Fibroblast of skin of scalp (primary cell): ENCODE measurements around the gene MUC6. TPM values are rescaled to one million over a fixed set of nuclear protein-coding genes. Genes with fewer than 3 reads are reported as not detected.

Experiments
- DNase-seq: peaks from one replicate; pipeline ENCODE4 v3.0.0-alpha.2; 2013
- polyA plus RNA-seq, 2 experiments: library from polyadenylated mRNA; unstranded; fragments of 120-200 nt; gene quantifications; one replicate each; pipeline ENCODE4 v1.2.1, GENCODE V29; 2013; ENCODE audit not compliant: insufficient read length in 2 of 2

Gene MUC6, protein sequence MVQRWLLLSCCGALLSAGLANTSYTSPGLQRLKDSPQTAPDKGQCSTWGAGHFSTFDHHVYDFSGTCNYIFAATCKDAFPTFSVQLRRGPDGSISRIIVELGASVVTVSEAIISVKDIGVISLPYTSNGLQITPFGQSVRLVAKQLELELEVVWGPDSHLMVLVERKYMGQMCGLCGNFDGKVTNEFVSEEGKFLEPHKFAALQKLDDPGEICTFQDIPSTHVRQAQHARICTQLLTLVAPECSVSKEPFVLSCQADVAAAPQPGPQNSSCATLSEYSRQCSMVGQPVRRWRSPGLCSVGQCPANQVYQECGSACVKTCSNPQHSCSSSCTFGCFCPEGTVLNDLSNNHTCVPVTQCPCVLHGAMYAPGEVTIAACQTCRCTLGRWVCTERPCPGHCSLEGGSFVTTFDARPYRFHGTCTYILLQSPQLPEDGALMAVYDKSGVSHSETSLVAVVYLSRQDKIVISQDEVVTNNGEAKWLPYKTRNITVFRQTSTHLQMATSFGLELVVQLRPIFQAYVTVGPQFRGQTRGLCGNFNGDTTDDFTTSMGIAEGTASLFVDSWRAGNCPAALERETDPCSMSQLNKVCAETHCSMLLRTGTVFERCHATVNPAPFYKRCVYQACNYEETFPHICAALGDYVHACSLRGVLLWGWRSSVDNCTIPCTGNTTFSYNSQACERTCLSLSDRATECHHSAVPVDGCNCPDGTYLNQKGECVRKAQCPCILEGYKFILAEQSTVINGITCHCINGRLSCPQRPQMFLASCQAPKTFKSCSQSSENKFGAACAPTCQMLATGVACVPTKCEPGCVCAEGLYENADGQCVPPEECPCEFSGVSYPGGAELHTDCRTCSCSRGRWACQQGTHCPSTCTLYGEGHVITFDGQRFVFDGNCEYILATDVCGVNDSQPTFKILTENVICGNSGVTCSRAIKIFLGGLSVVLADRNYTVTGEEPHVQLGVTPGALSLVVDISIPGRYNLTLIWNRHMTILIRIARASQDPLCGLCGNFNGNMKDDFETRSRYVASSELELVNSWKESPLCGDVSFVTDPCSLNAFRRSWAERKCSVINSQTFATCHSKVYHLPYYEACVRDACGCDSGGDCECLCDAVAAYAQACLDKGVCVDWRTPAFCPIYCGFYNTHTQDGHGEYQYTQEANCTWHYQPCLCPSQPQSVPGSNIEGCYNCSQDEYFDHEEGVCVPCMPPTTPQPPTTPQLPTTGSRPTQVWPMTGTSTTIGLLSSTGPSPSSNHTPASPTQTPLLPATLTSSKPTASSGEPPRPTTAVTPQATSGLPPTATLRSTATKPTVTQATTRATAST (N-terminal part only)
- polyA plus RNA-seq (2013, experiment 1 of 2; ENCODE audit: insufficient read length), result 0.34 TPM
- polyA plus RNA-seq (2013, experiment 2 of 2; ENCODE audit: insufficient read length), result 0.43 TPM

GRCh38 chr11:1036303-1036923 is at the start of gene MUC6:
Gene MUC6, minus strand, starts transcription at chr11:1036718. Its CDS starts 63 bp downstream, at chr11:1036655.
- DNase-seq, result no peak

DNA sequence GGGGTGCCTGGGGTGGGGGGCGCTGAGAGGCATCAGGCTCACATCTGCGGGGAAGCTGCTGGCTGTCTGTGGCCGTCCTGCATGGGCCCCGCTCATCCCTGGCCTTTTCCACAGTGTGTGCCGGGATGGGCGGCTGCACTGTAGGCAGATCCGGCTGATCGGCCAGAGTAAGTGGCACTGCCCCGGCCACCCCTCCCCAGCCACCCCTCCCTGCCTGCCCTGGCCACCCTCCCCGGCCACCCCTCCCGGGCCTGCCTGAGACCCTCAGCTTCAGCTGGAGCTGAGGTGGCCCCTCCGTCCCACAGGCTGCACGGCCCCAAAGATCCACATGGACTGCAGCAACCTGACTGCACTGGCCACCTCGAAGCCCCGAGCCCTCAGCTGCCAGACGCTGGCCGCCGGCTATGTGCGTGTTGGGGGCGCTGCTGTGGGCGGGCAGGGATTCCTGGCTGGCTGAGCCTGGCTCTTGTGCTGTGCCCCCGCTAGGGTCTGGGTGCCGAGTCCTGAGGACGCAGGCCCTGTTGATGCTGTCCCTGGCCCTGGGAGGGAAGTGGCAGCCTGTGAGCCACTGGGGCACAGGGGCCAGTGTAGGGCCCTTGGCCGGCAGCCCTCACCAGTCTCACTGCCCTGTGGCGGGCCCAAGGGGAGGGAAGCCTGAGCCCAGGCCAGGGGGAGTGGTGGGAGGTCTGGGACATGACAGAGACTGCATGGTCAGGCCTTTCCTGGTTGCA is 49.1 kb upstream of the MUC6 start:
- no peak for DNase-seq

DNA sequence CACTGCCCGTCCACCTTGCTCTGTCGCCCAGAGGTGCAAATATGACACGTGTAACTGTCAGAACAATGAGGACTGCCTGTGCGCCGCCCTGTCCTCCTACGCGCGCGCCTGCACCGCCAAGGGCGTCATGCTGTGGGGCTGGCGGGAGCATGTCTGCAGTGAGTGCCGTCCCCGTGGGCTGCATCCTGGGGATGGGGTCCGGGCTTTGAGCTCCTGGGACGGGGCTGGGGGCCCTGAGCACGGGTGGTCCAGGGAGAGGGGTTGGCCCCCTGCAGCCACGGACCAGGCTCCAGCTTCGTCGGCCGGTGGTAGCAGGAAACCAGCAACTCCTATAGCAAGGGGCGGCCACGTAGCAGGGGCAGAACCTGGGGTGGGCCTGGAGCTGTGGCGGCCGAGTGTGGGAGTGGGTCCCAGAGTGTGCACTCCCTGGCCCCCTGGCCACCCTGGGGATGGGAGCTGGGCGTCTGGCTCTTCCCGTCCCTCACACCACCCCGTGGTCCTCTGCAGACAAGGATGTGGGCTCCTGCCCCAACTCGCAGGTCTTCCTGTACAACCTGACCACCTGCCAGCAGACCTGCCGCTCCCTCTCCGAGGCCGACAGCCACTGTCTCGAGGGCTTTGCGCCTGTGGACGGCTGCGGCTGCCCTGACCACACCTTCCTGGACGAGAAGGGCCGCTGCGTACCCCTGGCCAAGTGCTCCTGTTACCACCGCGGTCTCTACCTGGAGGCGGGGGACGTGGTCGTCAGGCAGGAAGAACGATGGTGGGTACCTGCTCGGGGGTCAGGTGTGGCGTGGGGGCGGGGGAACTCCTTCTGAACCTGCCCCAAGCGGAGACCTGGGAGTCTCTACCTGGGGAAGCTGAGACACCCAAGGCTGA is 48.3 kb upstream of the MUC6 start:
- no peak for DNase-seq

- no peak for DNase-seq
These were observed 47.4 kb upstream of the MUC6 start for GRCh38 chr11:1083621-1084551.

DNA sequence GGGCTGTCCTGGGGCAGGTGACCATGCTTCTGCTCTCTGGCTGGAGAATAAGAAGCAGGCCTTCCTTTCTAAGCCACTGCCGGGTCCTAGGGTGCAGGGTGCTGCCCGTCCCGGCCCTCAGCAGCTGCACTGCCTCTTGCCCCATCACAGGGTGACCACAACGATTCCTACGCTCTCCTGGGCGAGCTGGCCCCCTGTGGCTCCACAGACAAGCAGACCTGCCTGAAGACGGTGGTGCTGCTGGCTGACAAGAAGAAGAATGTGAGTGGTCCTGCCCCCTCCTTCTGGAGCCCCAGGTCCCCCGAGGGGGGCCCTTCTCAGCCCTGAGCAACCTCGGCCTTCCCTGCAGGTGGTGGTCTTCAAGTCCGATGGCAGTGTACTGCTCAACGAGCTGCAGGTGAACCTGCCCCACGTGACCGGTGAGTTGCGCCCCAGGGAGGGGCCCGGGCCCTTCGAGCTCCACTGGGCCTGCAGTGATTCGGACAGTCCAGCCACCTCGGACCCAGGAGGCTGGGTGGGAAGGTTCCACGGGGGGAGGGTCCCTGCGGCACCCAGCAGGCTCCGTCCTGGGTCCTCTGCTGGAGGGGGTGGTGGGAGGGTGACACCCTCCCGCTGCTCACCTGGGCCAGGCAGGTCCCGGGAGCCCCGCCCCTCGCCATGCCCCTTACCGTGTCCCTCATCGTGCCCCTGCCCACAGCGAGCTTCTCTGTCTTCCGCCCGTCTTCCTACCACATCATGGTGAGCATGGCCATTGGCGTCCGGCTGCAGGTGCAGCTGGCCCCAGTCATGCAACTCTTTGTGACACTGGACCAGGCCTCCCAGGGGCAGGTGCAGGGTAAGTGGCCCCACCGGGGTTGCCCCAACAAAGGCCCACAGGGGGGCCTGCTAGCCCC is 46.5 kb upstream of the MUC6 start:
- no peak for DNase-seq

DNA sequence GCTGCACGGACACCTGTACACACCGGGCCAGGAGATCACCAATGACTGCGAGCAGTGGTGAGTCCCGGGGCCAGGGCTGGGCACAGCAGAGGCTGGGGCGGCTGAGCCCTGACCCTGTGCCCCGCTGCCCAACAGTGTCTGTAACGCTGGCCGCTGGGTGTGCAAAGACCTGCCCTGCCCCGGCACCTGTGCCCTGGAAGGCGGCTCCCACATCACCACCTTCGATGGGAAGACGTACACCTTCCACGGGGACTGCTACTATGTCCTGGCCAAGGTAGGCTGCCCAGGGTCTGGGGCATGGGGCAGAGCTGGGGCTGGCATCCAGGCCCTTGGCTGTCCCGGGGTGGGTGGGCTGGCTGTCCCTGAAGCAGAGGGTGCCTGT is 45.8 kb upstream of the MUC6 start:
- DNase-seq, result no peak

DNA sequence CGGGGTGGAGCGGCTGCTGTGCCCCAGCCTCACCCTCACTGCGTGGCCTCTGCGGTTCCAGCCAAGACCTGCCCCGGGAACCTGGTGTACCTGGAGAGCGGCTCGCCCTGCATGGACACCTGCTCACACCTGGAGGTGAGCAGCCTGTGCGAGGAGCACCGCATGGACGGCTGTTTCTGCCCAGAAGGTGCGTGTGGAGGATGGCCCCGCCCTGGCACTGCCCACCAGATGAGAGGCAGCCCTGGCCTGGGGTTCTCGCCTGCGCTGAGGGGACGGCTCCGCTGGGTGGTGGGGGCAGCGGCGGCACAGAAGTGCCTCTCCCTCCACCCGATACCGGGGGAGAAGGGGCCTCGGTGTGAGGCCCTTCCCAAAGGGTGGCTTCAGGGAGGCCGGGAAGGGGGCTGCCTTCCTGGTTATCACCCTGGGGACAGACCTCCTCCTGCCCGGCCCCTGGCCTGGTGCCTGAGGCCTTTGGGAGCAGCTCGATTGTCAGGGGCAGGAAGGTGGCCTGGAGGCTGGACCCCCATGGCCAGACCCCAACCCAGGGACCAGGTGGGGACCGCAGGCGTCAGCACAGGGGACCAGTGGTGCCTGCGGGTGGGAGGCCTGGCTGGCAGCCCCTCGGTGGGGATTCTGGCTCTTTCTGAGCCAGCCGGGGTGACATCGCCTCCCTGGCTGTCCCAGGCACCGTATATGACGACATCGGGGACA is 45.2 kb upstream of the MUC6 start:
- no peak for DNase-seq

DNA sequence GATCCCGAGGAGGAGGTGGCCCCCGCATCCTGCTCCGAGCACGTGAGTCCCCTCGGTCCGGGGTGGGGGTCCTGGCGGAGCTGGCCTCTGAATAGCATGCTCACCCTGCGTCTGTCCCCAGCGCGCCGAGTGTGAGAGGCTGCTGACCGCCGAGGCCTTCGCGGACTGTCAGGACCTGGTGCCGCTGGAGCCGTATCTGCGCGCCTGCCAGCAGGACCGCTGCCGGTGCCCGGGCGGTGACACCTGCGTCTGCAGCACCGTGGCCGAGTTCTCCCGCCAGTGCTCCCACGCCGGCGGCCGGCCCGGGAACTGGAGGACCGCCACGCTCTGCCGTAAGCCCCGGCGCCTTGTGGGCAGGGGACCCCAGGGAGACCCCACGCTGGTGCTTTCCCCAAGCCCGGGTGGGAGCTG is 41.7 kb upstream of the MUC6 start:
- no peak for DNase-seq

DNA sequence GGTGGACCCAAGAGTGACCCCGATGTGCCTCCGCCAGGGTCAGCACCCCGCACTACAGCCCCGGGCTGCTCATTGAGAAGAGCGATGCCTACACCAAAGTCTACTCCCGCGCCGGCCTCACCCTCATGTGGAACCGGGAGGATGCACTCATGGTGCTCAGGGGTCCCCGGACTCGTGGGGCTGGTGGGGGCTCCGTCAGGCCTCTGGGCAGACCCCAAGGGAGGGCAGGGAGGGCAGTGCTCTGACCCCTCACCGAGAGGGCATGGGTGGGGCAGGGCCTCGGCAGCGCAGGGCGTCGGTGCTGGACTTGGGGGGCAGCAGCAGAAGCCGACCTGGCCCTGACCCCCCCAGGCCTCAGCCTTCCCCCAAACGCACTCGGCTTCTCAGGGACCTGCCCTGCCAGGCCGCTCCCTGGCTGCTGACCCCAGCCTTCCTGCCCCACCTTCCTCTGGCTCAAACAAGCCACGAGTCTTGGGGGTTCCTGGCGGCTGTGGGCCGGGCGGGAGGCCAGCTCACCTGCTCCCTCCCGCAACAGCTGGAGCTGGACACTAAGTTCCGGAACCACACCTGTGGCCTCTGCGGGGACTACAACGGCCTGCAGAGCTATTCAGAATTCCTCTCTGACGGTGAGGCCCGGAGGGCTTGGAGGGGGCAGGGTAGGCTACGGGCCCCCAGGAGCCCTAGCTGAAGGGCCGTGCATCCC is 41.0 kb upstream of the MUC6 start:
- DNase-seq, result no peak

GRCh38 chr11:1077033-1077416 is 40.5 kb upstream of the MUC6 start:
- no peak for DNase-seq

DNA sequence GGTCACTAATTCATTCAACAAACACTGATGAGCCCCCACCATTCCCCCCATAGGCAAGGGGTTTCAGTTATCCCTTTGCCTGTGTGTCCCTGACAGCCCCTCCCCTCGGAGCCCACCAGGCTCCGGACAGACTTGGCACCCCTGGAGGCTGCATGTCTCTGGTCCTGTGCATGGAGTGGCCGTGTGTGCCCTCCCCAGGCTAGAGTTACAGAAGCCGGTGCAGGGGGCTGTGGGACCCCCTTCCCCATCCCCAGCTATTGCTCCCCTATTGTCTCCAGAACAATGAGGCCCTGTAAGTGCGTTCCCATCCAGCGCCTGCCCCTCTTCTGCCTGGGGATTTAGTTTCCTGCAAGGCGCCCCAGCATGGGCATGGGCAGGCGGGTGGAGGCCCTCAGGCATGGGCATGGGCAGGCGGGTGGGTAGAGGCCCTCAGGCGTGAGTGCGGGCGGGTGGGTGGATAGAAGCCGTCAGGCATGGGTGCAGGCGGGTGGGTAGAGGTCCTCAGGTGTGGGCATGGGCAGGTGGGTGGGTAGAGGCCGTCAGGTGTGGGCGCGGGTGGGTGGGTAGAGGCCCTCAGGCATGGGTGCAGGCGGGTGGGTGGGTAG is 39.6 kb upstream of the MUC6 start:
- no peak for DNase-seq

- no peak for DNase-seq
These were observed 38.9 kb upstream of the MUC6 start for GRCh38 chr11:1075341-1075911.

GRCh38 chr11:1074244-1075221 is 38.0 kb upstream of the MUC6 start, which contains the start of gene MUC2:
Gene MUC2, plus strand, starts transcription at chr11:1074874.
- no peak for DNase-seq

- no peak for DNase-seq
These were observed 37.3 kb upstream of the MUC6 start for GRCh38 chr11:1073851-1074243.

DNA sequence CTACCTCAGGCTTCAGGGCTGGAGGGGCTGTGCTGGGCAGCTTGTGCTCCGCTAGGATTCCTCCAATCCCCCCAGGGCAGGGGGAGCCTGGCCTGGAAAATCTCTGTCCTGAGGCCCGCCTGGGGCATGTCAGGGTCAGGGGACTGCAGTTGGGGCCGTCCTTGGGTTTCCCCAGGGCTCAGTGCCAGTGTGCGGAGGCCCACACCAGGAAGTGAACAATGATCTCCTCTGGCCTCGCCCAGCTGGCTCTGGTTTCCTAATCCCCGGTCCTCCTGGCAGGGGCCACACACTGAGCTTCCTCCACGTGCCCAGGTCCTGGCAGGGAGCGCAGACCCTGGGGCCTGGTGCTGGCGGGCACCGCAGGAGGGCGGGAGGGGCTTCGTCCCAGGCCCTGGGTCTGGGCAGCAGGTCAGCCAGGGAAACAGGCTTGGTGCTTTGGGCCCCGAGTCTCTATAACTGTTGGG is 36.8 kb upstream of the MUC6 start:
- no peak for DNase-seq
